K562 (cell line): ENCODE measurements around the gene SPRING1. TPM values are rescaled to one million over a fixed set of nuclear protein-coding genes. Genes with fewer than 3 reads are reported as not detected.
A peak's percentile ranks its signal among the peaks of the same experiment; 100 is the strongest.

ENCODE experiments used
- HDAC8 ChIP-seq: fragments of 450-650 bp; IDR thresholded peaks from 2 replicates; pipeline ENCODE4 v1.6.1; 2016; ENCODE audit warnings: mild to moderate bottlenecking, missing genetic modification characterization, moderate library complexity, missing compliant biosample characterization
- HSF4 ChIP-seq: fragments of 250-450 bp; sonication (Bioruptor Pico); IDR thresholded peaks from 2 replicates; pipeline ENCODE4 v2.1.2; 2022; ENCODE audit warnings: mild to moderate bottlenecking, moderate library complexity, borderline replicate concordance
- KDM4B ChIP-seq, 2 experiments: fragments of 450-650 bp in 1 of 2; sonication (generic) in 1 of 2; IDR thresholded peaks; 2 replicates each; pipeline ENCODE4 v1.6.1; 2016 to 2017; ENCODE audit warnings: borderline replicate concordance in 2 of 2, antibody characterized with exemption in 1 of 2, low read depth in 1 of 2, mild to moderate bottlenecking in 1 of 2
- MTA2 ChIP-seq: fragments of 450-650 bp; IDR thresholded peaks from 2 replicates; pipeline ENCODE4 v1.6.1; 2016; ENCODE audit warnings: low read depth
- NBN ChIP-seq: fragments of 450-650 bp; IDR thresholded peaks from 2 replicates; pipeline ENCODE4 v1.6.1; 2016; ENCODE audit warnings: low read depth, mild to moderate bottlenecking
- NCOR1 ChIP-seq: fragments of 450-650 bp; IDR thresholded peaks from 2 replicates; pipeline ENCODE4 v1.6.1; 2016; ENCODE audit warnings: mild to moderate bottlenecking, moderate library complexity
- PHB2 ChIP-seq: fragments of 450-650 bp; IDR thresholded peaks from 2 replicates; pipeline ENCODE4 v1.6.1; 2017; ENCODE audit warnings: low read depth
- RBM25 ChIP-seq: fragments of 200-400 bp; formaldehyde crosslinking; IDR thresholded peaks from 2 replicates; pipeline ENCODE4 v1.6.1; 2018; ENCODE audit warnings: low read length, low read depth, moderate library complexity; ENCODE audit not compliant: severe bottlenecking
- RNF2 ChIP-seq: sonication (generic); IDR thresholded peaks from 2 replicates; pipeline ENCODE4 v1.6.1; 2016
- SRSF1 ChIP-seq: fragments of 200-400 bp; formaldehyde crosslinking; IDR thresholded peaks from 2 replicates; pipeline ENCODE4 v1.6.1; 2017; ENCODE audit warnings: mild to moderate bottlenecking, low read depth, low read length, moderate library complexity
- THRAP3 ChIP-seq: fragments of 450-650 bp; IDR thresholded peaks from 2 replicates; pipeline ENCODE4 v1.6.1; 2016; ENCODE audit warnings: mild to moderate bottlenecking, inconsistent platforms, borderline replicate concordance
- YY1 ChIP-seq, 3 experiments: IDR thresholded peaks; 2 replicates each; pipeline ENCODE4 v1.6.1; 2011; ENCODE audit warnings: low read length in 2 of 3, mild to moderate bottlenecking in 2 of 3, moderate library complexity in 2 of 3, borderline replicate concordance in 1 of 3, control low read depth in 1 of 3, low read depth in 1 of 3; ENCODE audit not compliant: insufficient read depth in 3 of 3, insufficient replicate concordance in 2 of 3, control insufficient read depth in 1 of 3, insufficient read length in 1 of 3; ENCODE audit errors: extremely low read depth in 1 of 3
- ZKSCAN1 ChIP-seq: fragments of 150-350 bp; IDR thresholded peaks from 2 replicates; pipeline ENCODE4 v1.6.1; 2016; ENCODE audit warnings: low read depth, low read length
- polyA plus RNA-seq, 8 experiments: library from polyadenylated mRNA; depleted of rRNA in 4 of 8; stranded (reverse) in 5 of 8; unstranded in 3 of 8; fragments of >200 nt; fragmentation: Nextera tagmentation in 2 of 8; fragmentation: Illumina TruSeq in 1 of 8; extraction: Ambion mirVana in 2 of 8; extraction: Trizol in 1 of 8; gene quantifications; 2 replicates each; pipeline versions ENCODE4 v1.2.1 to v1.2.3, GENCODE V29; 2011 to 2014; ENCODE audit warnings: inconsistent platforms in 1 of 8, missing spikeins in 1 of 8
- total RNA-seq, 7 experiments: library from RNA; depleted of rRNA in 6 of 7; stranded (reverse); fragments of >200 nt in 6 of 7; fragmentation: Illumina TruSeq in 2 of 7; extraction: Trizol in 2 of 7; gene quantifications; 2 replicates each; pipeline versions ENCODE4 v1.2.1 to v1.2.3, GENCODE V29; 2011 to 2021; ENCODE audit warnings: low replicate concordance in 1 of 7
- TF ChIP-seq, protein P1 (sequence below): IDR thresholded peaks from 2 replicates; pipeline ENCODE4 v1.6.1; 2011; ENCODE audit warnings: borderline replicate concordance, low read depth, mild to moderate bottlenecking, moderate library complexity, low read length; ENCODE audit not compliant: insufficient read depth, poor library complexity, severe bottlenecking
- TF ChIP-seq, protein P2 (sequence below): fragments of 450-650 bp; IDR thresholded peaks from 2 replicates; pipeline ENCODE4 v1.6.1; 2017; ENCODE audit warnings: antibody characterized with exemption, mild to moderate bottlenecking
- TF ChIP-seq, protein P3 (sequence below): fragments of 450-650 bp; formaldehyde crosslinking; IDR thresholded peaks from 2 replicates; pipeline ENCODE4 v1.4.0; 2020; ENCODE audit warnings: mild to moderate bottlenecking, moderate library complexity
- TF ChIP-seq, protein P4 (sequence below): sonication (generic); formaldehyde crosslinking; IDR thresholded peaks from 2 replicates; pipeline ENCODE4 v1.8.1; 2022; ENCODE audit warnings: missing genetic modification reagents

SPRING1 gene
- total and polyA plus RNA-seq, 9 of the 15 experiments (the other 6 are each of a cell fraction or from before 2014, with no cell fraction given), result 1.1 to 20.0 (median 8.0) TPM

DNA sequence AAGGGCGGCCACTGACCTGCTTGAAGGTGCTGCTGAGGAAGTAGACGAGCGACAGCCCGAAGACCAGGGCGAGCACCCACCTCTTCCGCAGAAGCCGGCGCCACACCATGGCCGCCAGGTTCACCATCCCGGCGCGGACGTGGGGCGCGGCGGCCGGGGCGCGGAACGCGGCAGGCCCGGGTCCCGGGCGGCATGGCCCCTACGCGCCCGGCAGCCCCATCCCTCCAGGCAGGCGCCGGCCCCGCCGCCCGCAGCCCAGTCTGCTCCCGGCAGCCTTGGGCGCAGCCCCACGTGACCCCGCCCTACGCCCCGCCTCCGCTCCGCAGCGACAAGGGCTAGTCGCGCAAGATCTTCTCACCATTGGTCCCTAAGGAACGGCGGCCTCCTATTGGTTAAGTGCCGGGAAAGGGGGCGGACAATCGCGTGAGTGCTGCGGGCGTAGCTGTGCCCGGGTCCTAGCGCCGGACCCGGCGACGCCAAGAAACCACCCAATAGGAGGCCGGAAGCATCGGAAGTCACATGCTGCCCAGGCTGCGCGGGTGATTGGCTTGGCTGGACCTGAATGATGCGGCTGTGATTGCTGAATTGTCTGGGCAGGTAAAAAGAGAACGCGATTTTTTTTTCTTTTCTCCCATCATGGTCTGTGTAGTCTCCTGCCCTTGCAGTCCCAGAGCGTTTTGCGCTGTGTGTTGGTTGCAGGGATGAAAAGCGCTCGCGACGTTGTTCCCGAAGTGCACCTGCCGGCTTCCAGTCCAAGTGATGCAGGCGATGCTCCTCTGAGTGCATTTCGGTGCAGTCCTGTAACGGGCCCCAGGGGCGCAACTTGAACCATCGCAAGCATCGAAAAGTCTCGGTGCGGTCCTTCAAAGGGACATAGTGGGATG, at the start of gene SPRING1, which contains the start of gene RNFT2 (continued):
- TF ChIP-seq, protein P1, sequence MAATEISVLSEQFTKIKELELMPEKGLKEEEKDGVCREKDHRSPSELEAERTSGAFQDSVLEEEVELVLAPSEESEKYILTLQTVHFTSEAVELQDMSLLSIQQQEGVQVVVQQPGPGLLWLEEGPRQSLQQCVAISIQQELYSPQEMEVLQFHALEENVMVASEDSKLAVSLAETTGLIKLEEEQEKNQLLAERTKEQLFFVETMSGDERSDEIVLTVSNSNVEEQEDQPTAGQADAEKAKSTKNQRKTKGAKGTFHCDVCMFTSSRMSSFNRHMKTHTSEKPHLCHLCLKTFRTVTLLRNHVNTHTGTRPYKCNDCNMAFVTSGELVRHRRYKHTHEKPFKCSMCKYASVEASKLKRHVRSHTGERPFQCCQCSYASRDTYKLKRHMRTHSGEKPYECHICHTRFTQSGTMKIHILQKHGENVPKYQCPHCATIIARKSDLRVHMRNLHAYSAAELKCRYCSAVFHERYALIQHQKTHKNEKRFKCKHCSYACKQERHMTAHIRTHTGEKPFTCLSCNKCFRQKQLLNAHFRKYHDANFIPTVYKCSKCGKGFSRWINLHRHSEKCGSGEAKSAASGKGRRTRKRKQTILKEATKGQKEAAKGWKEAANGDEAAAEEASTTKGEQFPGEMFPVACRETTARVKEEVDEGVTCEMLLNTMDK, result no peak
- TF ChIP-seq HDAC8 (tag), result no peak
- TF ChIP-seq NBN, result 0 out of 2 replicates have a peak, but pooled peaks have one; percentile 19
- TF ChIP-seq, protein P2, sequence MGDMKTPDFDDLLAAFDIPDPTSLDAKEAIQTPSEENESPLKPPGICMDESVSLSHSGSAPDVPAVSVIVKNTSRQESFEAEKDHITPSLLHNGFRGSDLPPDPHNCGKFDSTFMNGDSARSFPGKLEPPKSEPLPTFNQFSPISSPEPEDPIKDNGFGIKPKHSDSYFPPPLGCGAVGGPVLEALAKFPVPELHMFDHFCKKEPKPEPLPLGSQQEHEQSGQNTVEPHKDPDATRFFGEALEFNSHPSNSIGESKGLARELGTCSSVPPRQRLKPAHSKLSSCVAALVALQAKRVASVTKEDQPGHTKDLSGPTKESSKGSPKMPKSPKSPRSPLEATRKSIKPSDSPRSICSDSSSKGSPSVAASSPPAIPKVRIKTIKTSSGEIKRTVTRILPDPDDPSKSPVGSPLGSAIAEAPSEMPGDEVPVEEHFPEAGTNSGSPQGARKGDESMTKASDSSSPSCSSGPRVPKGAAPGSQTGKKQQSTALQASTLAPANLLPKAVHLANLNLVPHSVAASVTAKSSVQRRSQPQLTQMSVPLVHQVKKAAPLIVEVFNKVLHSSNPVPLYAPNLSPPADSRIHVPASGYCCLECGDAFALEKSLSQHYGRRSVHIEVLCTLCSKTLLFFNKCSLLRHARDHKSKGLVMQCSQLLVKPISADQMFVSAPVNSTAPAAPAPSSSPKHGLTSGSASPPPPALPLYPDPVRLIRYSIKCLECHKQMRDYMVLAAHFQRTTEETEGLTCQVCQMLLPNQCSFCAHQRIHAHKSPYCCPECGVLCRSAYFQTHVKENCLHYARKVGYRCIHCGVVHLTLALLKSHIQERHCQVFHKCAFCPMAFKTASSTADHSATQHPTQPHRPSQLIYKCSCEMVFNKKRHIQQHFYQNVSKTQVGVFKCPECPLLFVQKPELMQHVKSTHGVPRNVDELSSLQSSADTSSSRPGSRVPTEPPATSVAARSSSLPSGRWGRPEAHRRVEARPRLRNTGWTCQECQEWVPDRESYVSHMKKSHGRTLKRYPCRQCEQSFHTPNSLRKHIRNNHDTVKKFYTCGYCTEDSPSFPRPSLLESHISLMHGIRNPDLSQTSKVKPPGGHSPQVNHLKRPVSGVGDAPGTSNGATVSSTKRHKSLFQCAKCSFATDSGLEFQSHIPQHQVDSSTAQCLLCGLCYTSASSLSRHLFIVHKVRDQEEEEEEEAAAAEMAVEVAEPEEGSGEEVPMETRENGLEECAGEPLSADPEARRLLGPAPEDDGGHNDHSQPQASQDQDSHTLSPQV, result no peak
- no peak for TF ChIP-seq KDM4B (IDR thresholded peaks at IDR 0.05; ENCODE audit: borderline replicate concordance in 2 of 2, low read depth in 1 of 2)
- no peak for TF ChIP-seq SRSF1
- TF ChIP-seq, protein P3, sequence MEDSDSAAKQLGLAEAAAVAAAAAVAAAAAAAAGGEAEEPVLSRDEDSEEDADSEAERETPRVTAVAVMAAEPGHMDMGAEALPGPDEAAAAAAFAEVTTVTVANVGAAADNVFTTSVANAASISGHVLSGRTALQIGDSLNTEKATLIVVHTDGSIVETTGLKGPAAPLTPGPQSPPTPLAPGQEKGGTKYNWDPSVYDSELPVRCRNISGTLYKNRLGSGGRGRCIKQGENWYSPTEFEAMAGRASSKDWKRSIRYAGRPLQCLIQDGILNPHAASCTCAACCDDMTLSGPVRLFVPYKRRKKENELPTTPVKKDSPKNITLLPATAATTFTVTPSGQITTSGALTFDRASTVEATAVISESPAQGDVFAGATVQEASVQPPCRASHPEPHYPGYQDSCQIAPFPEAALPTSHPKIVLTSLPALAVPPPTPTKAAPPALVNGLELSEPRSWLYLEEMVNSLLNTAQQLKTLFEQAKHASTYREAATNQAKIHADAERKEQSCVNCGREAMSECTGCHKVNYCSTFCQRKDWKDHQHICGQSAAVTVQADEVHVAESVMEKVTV (CRISPR knock-in tag), result no peak
- no peak for TF ChIP-seq NCOR1
- no peak for TF ChIP-seq THRAP3
- no peak for TF ChIP-seq HSF4 (CRISPR knock-in tag)
- TF ChIP-seq, protein P4, sequence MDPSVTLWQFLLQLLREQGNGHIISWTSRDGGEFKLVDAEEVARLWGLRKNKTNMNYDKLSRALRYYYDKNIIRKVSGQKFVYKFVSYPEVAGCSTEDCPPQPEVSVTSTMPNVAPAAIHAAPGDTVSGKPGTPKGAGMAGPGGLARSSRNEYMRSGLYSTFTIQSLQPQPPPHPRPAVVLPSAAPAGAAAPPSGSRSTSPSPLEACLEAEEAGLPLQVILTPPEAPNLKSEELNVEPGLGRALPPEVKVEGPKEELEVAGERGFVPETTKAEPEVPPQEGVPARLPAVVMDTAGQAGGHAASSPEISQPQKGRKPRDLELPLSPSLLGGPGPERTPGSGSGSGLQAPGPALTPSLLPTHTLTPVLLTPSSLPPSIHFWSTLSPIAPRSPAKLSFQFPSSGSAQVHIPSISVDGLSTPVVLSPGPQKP (CRISPR knock-in tag), result no peak
- no peak for TF ChIP-seq ZKSCAN1
- TF ChIP-seq PHB2, result no peak
- TF ChIP-seq RNF2, result peak; percentile 74; the same call in 1 of the 2 replicates
- no peak for TF ChIP-seq MTA2
- peak; percentile 89 for TF ChIP-seq RBM25
- TF ChIP-seq YY1 (IDR thresholded peaks at IDR 0.05; ENCODE audit: borderline replicate concordance in 1 of 3, control insufficient read depth in 1 of 3, extremely low read depth in 1 of 3, insufficient read depth in 3 of 3, insufficient read length in 1 of 3, insufficient replicate concordance in 2 of 3, low read depth in 1 of 3, low read length in 2 of 3), result peak in 2 of 3 experiments; percentile 58 to 64
